ENCODE results near the gene TRAPPC4. TPM values are rescaled to one million over a fixed set of nuclear protein-coding genes. Genes with fewer than 3 reads are reported as not detected.
A peak's percentile ranks its signal among the peaks of the same experiment; 100 is the strongest.

TRAPPC4 gene
- total RNA-seq, 2 donors from 2014 or later = 60.0 to 66.8 TPM

- no peak for TF ChIP-seq CTCF (conservative IDR thresholded peaks at IDR 0.05)
- Histone ChIP-seq H3K27me3 (ENCODE audit: control insufficient read depth, insufficient read depth, low read length, poor library complexity, severe bottlenecking) (no peaks in the 10 kb centered on the region), H3K9me3 (ENCODE audit: control insufficient read depth, low read length) (no peaks in the 10 kb centered on the region), H3K4me3 (ENCODE audit: low read length) (no peak overlapping the region), H3K36me3 (ENCODE audit: control insufficient read depth, insufficient read depth, low read length) (peaks cover 88% of the 10 kb centered on the region), H3K4me1 (ENCODE audit: control insufficient read depth, insufficient read depth, low read length) (no peaks in the 10 kb centered on the region), H3K27ac (ENCODE audit: low read depth, low read length) (no peak overlapping the region), H3K9ac (ENCODE audit: extremely low read depth, low read length, poor library complexity, severe bottlenecking) (no peak overlapping the region)
- no peak for DNase-seq
- 94 to 100% methylated on average over 2 to 6 of the region's 6 CpGs for WGBS, 2 experiments (ENCODE audit: insufficient coverage in 1 of 2, insufficient read length in 1 of 2)
- no peak overlapping the region for H3K4me3 Mint-ChIP-seq
- H3K4me1 Mint-ChIP-seq = peaks cover 3% of the 10 kb centered on the region
- H3K9me3 Mint-ChIP-seq = no peaks in the 10 kb centered on the region
- no peak overlapping the region for H3K27ac Mint-ChIP-seq
- no peaks in the 10 kb centered on the region for H3K27me3 Mint-ChIP-seq (ENCODE audit: insufficient read depth)
- H3K36me3 Mint-ChIP-seq (ENCODE audit: low read depth) = peaks cover 71% of the 10 kb centered on the region
Observed at GRCh38 chr11:119011476-119012053, 7.0 kb upstream of the TRAPPC4 start.

- Mint-ChIP-seq H3K9me3 (no peaks in the 10 kb centered on the region), H3K27me3 (ENCODE audit: insufficient read depth) (no peaks in the 10 kb centered on the region), H3K36me3 (ENCODE audit: low read depth) (peaks cover 71% of the 10 kb centered on the region), H3K4me1 (peaks cover 7% of the 10 kb centered on the region), H3K27ac (no peak overlapping the region), H3K4me3 (no peak overlapping the region)
- no peaks in the 10 kb centered on the region for H3K27me3 ChIP-seq (ENCODE audit: control insufficient read depth, insufficient read depth, low read length, poor library complexity, severe bottlenecking)
- no peak for DNase-seq
- no peak overlapping the region for H3K9ac ChIP-seq (ENCODE audit: extremely low read depth, low read length, poor library complexity, severe bottlenecking)
- no peak for TF ChIP-seq CTCF (conservative IDR thresholded peaks at IDR 0.05)
- H3K9me3 ChIP-seq (ENCODE audit: control insufficient read depth, low read length) = no peaks in the 10 kb centered on the region
- H3K4me3 ChIP-seq (ENCODE audit: low read length) = no peak overlapping the region
- no peaks in the 10 kb centered on the region for H3K4me1 ChIP-seq (ENCODE audit: control insufficient read depth, insufficient read depth, low read length)
- 99 to 100% methylated on average over 3 of the region's 3 CpGs for WGBS, 2 experiments (ENCODE audit: insufficient coverage in 1 of 2, insufficient read length in 1 of 2)
- H3K36me3 ChIP-seq (ENCODE audit: control insufficient read depth, insufficient read depth, low read length) = peaks cover 86% of the 10 kb centered on the region
- H3K27ac ChIP-seq (ENCODE audit: low read depth, low read length) = no peak overlapping the region
Observed at GRCh38 chr11:119012629-119013170, 5.9 kb upstream of the TRAPPC4 start.

GRCh38 chr11:119014209-119014924 lies 4.2 kb upstream of the TRAPPC4 start:
- no peaks in the 10 kb centered on the region for H3K9me3 ChIP-seq (ENCODE audit: control insufficient read depth, low read length)
- Mint-ChIP-seq H3K27me3 (ENCODE audit: insufficient read depth) (no peaks in the 10 kb centered on the region), H3K9me3 (no peaks in the 10 kb centered on the region), H3K27ac (peak overlapping the region; percentile 62), H3K4me3 (no peak overlapping the region), H3K36me3 (ENCODE audit: low read depth) (peaks cover 65% of the 10 kb centered on the region), H3K4me1 (peaks cover 7% of the 10 kb centered on the region)
- H3K27me3 ChIP-seq (ENCODE audit: control insufficient read depth, insufficient read depth, low read length, poor library complexity, severe bottlenecking) = no peaks in the 10 kb centered on the region
- no peak overlapping the region for H3K27ac ChIP-seq (ENCODE audit: low read depth, low read length)
- WGBS, 2 experiments (ENCODE audit: insufficient coverage in 1 of 2, insufficient read length in 1 of 2) = 89 to 90% methylated on average over 14 to 17 of the region's 17 CpGs
- H3K9ac ChIP-seq (ENCODE audit: extremely low read depth, low read length, poor library complexity, severe bottlenecking) = no peak overlapping the region
- no peak overlapping the region for H3K4me3 ChIP-seq (ENCODE audit: low read length)
- peaks cover 2% of the 10 kb centered on the region for H3K4me1 ChIP-seq (ENCODE audit: control insufficient read depth, insufficient read depth, low read length)
- H3K36me3 ChIP-seq (ENCODE audit: control insufficient read depth, insufficient read depth, low read length) = peaks cover 77% of the 10 kb centered on the region
- TF ChIP-seq CTCF (conservative IDR thresholded peaks at IDR 0.05) = no peak
- DNase-seq = no peak
